Mucosa of descending colon (tissue), 3 donors: ENCODE data around the gene NUP62. TPM values are rescaled to one million over a fixed set of nuclear protein-coding genes. Genes with fewer than 3 reads are reported as not detected.

Source experiments
- ATAC-seq: fragments of 200-7000 bp; cut with Tn5 transposase; one replicate; pipeline ENCODE4 v1.9.1; 2020; ENCODE audit warnings: mild to moderate bottlenecking, moderate library complexity
- DNase-seq, 3 donors: peaks; one replicate each; pipeline ENCODE4 v3.0.0-alpha.2; 2020
- H3K36me3 ChIP-seq: fragments of 200-600 bp; one replicate; pipeline ENCODE4 v1.8.0; 2021; ENCODE audit warnings: low read depth, mild to moderate bottlenecking
- H3K4me1 ChIP-seq: fragments of 200-600 bp; one replicate; pipeline ENCODE4 v1.8.0; 2021; ENCODE audit warnings: low read depth, mild to moderate bottlenecking
- H3K4me3 ChIP-seq: fragments of 200-600 bp; one replicate; pipeline ENCODE4 v1.8.0; 2021; ENCODE audit warnings: mild to moderate bottlenecking
- H3K9me3 ChIP-seq: fragments of 200-600 bp; one replicate; pipeline ENCODE4 v1.8.0; 2021; ENCODE audit warnings: mild to moderate bottlenecking
- CTCF ChIP-seq: fragments of 200-600 bp; IDR thresholded peaks from one replicate; pipeline ENCODE4 v1.8.0; 2022; ENCODE audit warnings: antibody characterized with exemption, mild to moderate bottlenecking
- intact Hi-C, 2 donors: fragments of 100-400 bp; cut with DNase I in 1 of 2; cut with micrococcal nuclease in 1 of 2; formaldehyde crosslinking; loops; one replicate each; pipeline versions ENCODE4 v1.11.0 to v1.11.1; 2022; cut with DNase I, micrococcal nuclease
- total RNA-seq, 3 donors: library from RNA; stranded (reverse); fragmentation: NEBNext Ultra II Directional in 2 of 3; extraction: Animal tissue kit (Norgen Biotek cat#: 25700) in 2 of 3; gene quantifications; one replicate each; pipeline versions ENCODE4 v1.2.1 to v1.2.4, GENCODE V29; 2021 to 2023
- donor health status: DM: no; HTN: no; CAD: no; lungs with moderate emphysema.
- donor health status: DM: no; HTN: no; CAD: no.
- donor health status: DM: no; HTN: yes; CAD: no.

NUP62 gene
- total RNA-seq, 3 donors from 2014 or later: 34.1 to 41.0 (median 40.9) TPM

- Histone ChIP-seq H3K4me3 (no peak overlapping the region), H3K4me1 (peaks cover 8% of the 10 kb centered on the region), H3K9me3 (no peaks in the 10 kb centered on the region), H3K36me3 (no peaks in the 10 kb centered on the region)
- intact Hi-C loops: no loop called here
- ATAC-seq: no peak
- DNase-seq: no peak
- no peak for TF ChIP-seq CTCF
Observed at GRCh38 chr19:49889038-49889686, 40.1 kb downstream of the NUP62 start.

DNA sequence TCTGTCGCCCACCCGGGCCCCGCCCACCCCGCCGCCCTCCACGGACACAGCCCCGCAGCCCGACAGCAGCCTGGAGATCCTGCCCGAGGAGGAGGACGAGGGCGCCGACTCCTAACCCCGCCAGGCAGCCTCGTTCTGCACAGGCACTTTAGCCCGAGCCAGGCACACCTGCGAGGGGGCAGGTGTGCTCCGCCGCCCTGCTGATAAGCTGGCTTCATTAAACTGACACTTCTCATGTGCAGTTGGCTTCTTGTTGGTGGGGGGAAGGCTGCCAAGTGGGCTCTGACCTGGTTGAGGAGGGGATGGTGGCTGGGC, 40.8 kb downstream of the NUP62 start:
- H3K4me3 ChIP-seq: no peak overlapping the region
- no peak for DNase-seq
- H3K4me1 ChIP-seq: peaks cover 8% of the 10 kb centered on the region
- ATAC-seq: no peak
- no peaks in the 10 kb centered on the region for H3K9me3 ChIP-seq
- no peaks in the 10 kb centered on the region for H3K36me3 ChIP-seq
- no peak for TF ChIP-seq CTCF
- intact Hi-C loops: no loop called here

DNA sequence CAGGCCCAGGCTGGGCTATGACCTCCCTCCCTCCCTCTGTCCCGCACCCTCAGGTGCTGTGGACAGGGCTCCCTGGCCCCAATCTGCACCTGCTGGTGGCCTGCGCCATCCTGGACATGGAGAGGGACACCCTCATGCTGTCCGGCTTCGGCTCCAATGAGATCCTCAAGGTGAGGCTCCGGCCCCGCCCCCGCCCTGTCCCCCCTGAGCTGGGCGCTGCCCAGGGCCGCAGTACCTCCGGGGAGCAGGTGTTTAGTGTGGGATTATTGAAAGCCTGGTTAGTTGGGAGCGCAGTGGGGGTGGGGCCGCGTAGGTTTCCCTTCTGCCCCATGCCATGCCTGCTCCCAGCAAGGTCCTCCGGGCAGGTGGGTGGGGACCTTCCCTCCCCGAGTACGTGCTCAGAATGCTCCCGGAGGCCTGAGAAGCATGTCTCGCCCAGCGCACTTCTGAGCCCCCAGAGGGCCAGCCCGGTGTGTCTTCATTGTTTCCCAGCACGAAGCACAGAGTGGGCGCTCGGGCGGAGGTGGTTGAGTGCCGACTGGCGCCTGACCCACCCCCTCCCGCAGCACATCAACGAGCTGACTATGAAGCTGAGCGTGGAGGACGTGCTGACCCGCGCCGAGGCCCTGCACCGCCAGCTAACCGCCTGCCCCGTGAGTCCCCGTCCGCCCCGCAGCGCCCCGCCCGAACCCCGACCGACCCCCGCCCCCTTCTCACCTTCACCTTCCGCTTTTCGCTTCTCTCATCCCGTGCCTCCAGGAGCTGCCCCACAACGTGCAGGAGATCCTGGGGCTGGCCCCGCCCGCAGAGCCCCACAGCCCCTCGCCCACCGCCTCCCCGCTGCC, 41.4 kb downstream of the NUP62 start:
- Histone ChIP-seq H3K9me3 (no peaks in the 10 kb centered on the region), H3K36me3 (peaks cover 3% of the 10 kb centered on the region), H3K4me1 (peaks cover 8% of the 10 kb centered on the region), H3K4me3 (no peak overlapping the region)
- intact Hi-C loops: no loop called here
- no peak for TF ChIP-seq CTCF
- no peak for DNase-seq
- no peak for ATAC-seq

- TF ChIP-seq CTCF: no peak
- H3K4me1 ChIP-seq: peaks cover 8% of the 10 kb centered on the region
- ATAC-seq (no peak), DNase-seq (no peak)
- H3K4me3 ChIP-seq: no peak overlapping the region
- H3K36me3 ChIP-seq: peaks cover 5% of the 10 kb centered on the region
- intact Hi-C loops: no loop called here
- H3K9me3 ChIP-seq: no peaks in the 10 kb centered on the region
Observed at GRCh38 chr19:49887037-49887664, 42.2 kb downstream of the NUP62 start.

GRCh38 chr19:49884760-49885159, 44.5 kb downstream of the NUP62 start:
- Histone ChIP-seq H3K4me1 (peaks cover 1% of the 10 kb centered on the region), H3K4me3 (no peak overlapping the region), H3K36me3 (peaks cover 5% of the 10 kb centered on the region), H3K9me3 (no peaks in the 10 kb centered on the region)
- intact Hi-C loops: no loop called here
- DNase-seq (no peak), ATAC-seq (no peak)
- no peak for TF ChIP-seq CTCF
